Measurements from ENCODE around the gene SH3RF3.

The SH3RF3 gene

GRCh38 chr2:109528811-109529501 is 400.0 kb downstream of the SH3RF3 start (continued):
- TF ChIP-seq ARNTL (CRISPR knock-in tag; IDR thresholded peaks at IDR 0.05; ENCODE audit: borderline replicate concordance, low read depth): no peak

DNA sequence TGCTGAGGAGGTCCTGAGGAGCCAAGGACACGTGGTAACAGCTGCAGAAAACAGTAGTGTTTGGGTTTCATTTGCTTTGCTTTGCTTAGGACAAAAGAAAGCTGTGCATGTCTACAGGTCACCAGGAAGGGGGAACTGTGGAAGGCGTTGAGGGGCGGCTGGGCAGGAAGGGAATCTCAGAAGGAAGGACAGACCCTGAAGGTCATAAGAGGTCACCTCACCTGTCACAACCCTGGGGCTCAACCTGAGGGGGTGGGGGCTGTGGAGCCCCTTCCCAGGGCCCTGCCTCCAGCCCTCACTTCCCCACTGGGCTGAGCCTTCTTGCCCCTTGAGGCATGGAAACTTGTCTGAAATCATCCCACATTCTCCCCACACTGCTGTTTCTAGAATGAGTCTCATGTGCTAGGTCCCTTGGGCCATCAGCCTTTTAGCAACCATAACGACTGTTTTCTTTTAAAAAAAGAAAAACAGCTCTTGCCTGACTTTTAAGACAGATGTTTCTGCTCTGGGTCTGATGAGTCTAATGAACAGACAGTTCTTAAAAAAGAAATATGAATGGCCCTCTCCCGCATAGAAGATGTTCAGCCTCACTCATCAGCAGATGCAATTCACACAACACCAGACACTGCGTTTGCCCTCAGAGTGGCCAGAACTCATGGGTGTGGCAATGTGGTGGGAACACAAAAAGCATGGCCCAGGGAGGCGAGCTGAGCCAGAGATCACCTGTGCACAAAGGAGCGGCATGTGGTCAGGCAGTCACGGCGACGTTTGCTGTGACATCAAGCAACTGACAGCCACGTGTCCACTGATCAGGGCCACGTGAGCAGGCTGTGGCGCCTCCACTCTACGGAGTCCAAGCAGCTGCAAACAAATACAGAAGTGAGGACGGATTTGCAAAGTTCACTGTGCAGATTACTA is 400.8 kb downstream of the SH3RF3 start:
- no peak for ATAC-seq
- TF ChIP-seq CSDC2 (CRISPR knock-in tag; IDR thresholded peaks at IDR 0.05) (no peak), BACH2 (CRISPR knock-in tag; IDR thresholded peaks at IDR 0.05; ENCODE audit: borderline replicate concordance) (no peak), OSR1 (CRISPR knock-in tag; IDR thresholded peaks at IDR 0.05) (no peak), RARB (CRISPR knock-in tag; IDR thresholded peaks at IDR 0.05) (no peak), ISL1 (CRISPR knock-in tag; IDR thresholded peaks at IDR 0.05) (no peak), TOX (CRISPR knock-in tag; IDR thresholded peaks at IDR 0.05; ENCODE audit: borderline replicate concordance) (no peak)
- TF ChIP-seq, protein P1, sequence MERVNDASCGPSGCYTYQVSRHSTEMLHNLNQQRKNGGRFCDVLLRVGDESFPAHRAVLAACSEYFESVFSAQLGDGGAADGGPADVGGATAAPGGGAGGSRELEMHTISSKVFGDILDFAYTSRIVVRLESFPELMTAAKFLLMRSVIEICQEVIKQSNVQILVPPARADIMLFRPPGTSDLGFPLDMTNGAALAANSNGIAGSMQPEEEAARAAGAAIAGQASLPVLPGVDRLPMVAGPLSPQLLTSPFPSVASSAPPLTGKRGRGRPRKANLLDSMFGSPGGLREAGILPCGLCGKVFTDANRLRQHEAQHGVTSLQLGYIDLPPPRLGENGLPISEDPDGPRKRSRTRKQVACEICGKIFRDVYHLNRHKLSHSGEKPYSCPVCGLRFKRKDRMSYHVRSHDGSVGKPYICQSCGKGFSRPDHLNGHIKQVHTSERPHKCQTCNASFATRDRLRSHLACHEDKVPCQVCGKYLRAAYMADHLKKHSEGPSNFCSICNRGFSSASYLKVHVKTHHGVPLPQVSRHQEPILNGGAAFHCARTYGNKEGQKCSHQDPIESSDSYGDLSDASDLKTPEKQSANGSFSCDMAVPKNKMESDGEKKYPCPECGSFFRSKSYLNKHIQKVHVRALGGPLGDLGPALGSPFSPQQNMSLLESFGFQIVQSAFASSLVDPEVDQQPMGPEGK (CRISPR knock-in tag; IDR thresholded peaks at IDR 0.05; ENCODE audit: borderline replicate concordance): no peak

GRCh38 chr2:109530712-109531111 is 401.7 kb downstream of the SH3RF3 start:
- TF ChIP-seq PPARA (CRISPR knock-in tag; IDR thresholded peaks at IDR 0.05; ENCODE audit: borderline replicate concordance) (no peak), TCF4 (CRISPR knock-in tag; IDR thresholded peaks at IDR 0.05; ENCODE audit: borderline replicate concordance) (no peak), ZNF8 (CRISPR knock-in tag; IDR thresholded peaks at IDR 0.05) (no peak), TOX (CRISPR knock-in tag; IDR thresholded peaks at IDR 0.05; ENCODE audit: borderline replicate concordance) (no peak), ISL1 (CRISPR knock-in tag; IDR thresholded peaks at IDR 0.05) (no peak), ZNF565 (CRISPR knock-in tag; conservative IDR thresholded peaks at IDR 0.05; ENCODE audit: low read depth) (no peak), ZFP3 (CRISPR knock-in tag; IDR thresholded peaks at IDR 0.05) (no peak), ZFP30 (CRISPR knock-in tag; IDR thresholded peaks at IDR 0.05) (no peak), ESRRG (CRISPR knock-in tag; IDR thresholded peaks at IDR 0.05) (no peak), SNAI2 (CRISPR knock-in tag; IDR thresholded peaks at IDR 0.05) (no peak)
- TF ChIP-seq, protein P2, sequence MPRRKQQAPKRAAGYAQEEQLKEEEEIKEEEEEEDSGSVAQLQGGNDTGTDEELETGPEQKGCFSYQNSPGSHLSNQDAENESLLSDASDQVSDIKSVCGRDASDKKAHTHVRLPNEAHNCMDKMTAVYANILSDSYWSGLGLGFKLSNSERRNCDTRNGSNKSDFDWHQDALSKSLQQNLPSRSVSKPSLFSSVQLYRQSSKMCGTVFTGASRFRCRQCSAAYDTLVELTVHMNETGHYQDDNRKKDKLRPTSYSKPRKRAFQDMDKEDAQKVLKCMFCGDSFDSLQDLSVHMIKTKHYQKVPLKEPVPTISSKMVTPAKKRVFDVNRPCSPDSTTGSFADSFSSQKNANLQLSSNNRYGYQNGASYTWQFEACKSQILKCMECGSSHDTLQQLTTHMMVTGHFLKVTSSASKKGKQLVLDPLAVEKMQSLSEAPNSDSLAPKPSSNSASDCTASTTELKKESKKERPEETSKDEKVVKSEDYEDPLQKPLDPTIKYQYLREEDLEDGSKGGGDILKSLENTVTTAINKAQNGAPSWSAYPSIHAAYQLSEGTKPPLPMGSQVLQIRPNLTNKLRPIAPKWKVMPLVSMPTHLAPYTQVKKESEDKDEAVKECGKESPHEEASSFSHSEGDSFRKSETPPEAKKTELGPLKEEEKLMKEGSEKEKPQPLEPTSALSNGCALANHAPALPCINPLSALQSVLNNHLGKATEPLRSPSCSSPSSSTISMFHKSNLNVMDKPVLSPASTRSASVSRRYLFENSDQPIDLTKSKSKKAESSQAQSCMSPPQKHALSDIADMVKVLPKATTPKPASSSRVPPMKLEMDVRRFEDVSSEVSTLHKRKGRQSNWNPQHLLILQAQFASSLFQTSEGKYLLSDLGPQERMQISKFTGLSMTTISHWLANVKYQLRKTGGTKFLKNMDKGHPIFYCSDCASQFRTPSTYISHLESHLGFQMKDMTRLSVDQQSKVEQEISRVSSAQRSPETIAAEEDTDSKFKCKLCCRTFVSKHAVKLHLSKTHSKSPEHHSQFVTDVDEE (CRISPR knock-in tag; IDR thresholded peaks at IDR 0.05): no peak
- TF ChIP-seq, protein P3, sequence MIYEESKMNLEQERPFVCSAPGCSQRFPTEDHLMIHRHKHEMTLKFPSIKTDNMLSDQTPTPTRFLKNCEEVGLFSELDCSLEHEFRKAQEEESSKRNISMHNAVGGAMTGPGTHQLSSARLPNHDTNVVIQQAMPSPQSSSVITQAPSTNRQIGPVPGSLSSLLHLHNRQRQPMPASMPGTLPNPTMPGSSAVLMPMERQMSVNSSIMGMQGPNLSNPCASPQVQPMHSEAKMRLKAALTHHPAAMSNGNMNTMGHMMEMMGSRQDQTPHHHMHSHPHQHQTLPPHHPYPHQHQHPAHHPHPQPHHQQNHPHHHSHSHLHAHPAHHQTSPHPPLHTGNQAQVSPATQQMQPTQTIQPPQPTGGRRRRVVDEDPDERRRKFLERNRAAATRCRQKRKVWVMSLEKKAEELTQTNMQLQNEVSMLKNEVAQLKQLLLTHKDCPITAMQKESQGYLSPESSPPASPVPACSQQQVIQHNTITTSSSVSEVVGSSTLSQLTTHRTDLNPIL (CRISPR knock-in tag; IDR thresholded peaks at IDR 0.05; ENCODE audit: low read depth): no peak
- peak; percentile 13; the same call in 1 of the 3 replicates for ATAC-seq

- TF ChIP-seq TCF4 (CRISPR knock-in tag; IDR thresholded peaks at IDR 0.05; ENCODE audit: borderline replicate concordance) (no peak), ESRRG (CRISPR knock-in tag; IDR thresholded peaks at IDR 0.05) (no peak)
- no peak for ATAC-seq
Observed at GRCh38 chr2:109531221-109531620, 402.2 kb downstream of the SH3RF3 start.

Data from SK-N-SH treated with all-trans-retinoic acid at 6 μM for 48 hours (cell line).